IMR-90 (cell line): ENCODE data around the gene KCNMA1. TPM values are rescaled to one million over a fixed set of nuclear protein-coding genes. Genes with fewer than 3 reads are reported as not detected.

ENCODE experiments used
- ATAC-seq: fragments of 200-7000 bp; cut with Tn5 transposase; 2 replicates; pipeline ENCODE4 v1.9.1; 2020; ENCODE audit warnings: low read depth, mild to moderate bottlenecking, moderate library complexity
- BruUV-seq: library from RNA; stranded (reverse); fragments of 400-500 nt; replicated peaks from 2 replicates; lab custom pipeline; 2021; lab: Mats Ljungman, UMichigan
- CTCF ChIA-PET: fragments of 300-600 bp; formaldehyde crosslinking; extraction: SDS; loops from one replicate; lab custom pipeline; 2021; ENCODE audit warnings: antibody characterized with exemption; lab: Yijun Ruan, JAX
- POLR2A ChIA-PET: fragments of 300-600 bp; sonication (Branson Sonifier 250); formaldehyde crosslinking; loops from one replicate; lab custom pipeline; 2022; ENCODE audit warnings: antibody characterized with exemption; ENCODE audit not compliant: unreplicated experiment; lab: Charles Lee
- DNase-seq: peaks from one replicate; pipeline ENCODE4 v3.0.0; 2013
- H2AFZ ChIP-seq: replicated peaks from 2 replicates; pipeline ENCODE3; 2013; ENCODE audit warnings: low read length, mild to moderate bottlenecking; ENCODE audit not compliant: poor library complexity
- H2AK5ac ChIP-seq: 2 replicates; pipeline ENCODE4 v1.6.1; 2013; ENCODE audit warnings: low read depth, low read length, inconsistent platforms
- H2AK9ac ChIP-seq: replicated peaks from 2 replicates; pipeline ENCODE3; 2013; ENCODE audit warnings: mild to moderate bottlenecking, low read depth, low read length, moderate library complexity; ENCODE audit not compliant: poor library complexity
- H2BK120ac ChIP-seq: 2 replicates; pipeline ENCODE4 v1.6.1; 2013; ENCODE audit warnings: low read depth, low read length, inconsistent platforms
- H2BK15ac ChIP-seq: 3 replicates; pipeline ENCODE4 v1.6.1; 2013; ENCODE audit warnings: low read depth, low read length, inconsistent platforms
- H2BK20ac ChIP-seq: 2 replicates; pipeline ENCODE4 v1.6.1; 2013; ENCODE audit warnings: low read depth, mild to moderate bottlenecking, inconsistent platforms, low read length, moderate library complexity
- H2BK5ac ChIP-seq: 2 replicates; pipeline ENCODE4 v1.6.1; 2013; ENCODE audit warnings: mild to moderate bottlenecking, low read depth, low read length, inconsistent platforms; ENCODE audit not compliant: poor library complexity, severe bottlenecking
- H3K14ac ChIP-seq: replicated peaks from 2 replicates; pipeline ENCODE4 v1.6.1; 2013; ENCODE audit warnings: low read depth, low read length, inconsistent platforms
- H3K18ac ChIP-seq: 2 replicates; pipeline ENCODE4 v1.6.1; 2013; ENCODE audit warnings: low read depth, low read length, control low read depth
- H3K23ac ChIP-seq: 2 replicates; pipeline ENCODE4 v1.6.1; 2013; ENCODE audit warnings: low read depth, low read length, inconsistent platforms
- H3K27ac ChIP-seq: 2 replicates; pipeline ENCODE4 v1.5.1; 2013; ENCODE audit warnings: mild to moderate bottlenecking, control low read depth, low read length; ENCODE audit not compliant: insufficient read depth
- H3K27me3 ChIP-seq: 2 replicates; pipeline ENCODE4 v1.6.1; 2013; ENCODE audit warnings: low read length; ENCODE audit not compliant: control insufficient read depth, insufficient read depth
- H3K36me3 ChIP-seq: 2 replicates; pipeline ENCODE4 v1.6.1; 2013; ENCODE audit warnings: low read length, mixed read lengths; ENCODE audit not compliant: control insufficient read depth, insufficient read depth
- H3K4ac ChIP-seq: 2 replicates; pipeline ENCODE4 v1.6.1; 2013; ENCODE audit warnings: low read depth, low read length, inconsistent platforms
- H3K4me1 ChIP-seq: 2 replicates; pipeline ENCODE4 v1.6.1; 2013; ENCODE audit warnings: low read length, mixed read lengths; ENCODE audit not compliant: control insufficient read depth, insufficient read depth
- H3K4me2 ChIP-seq: 2 replicates; pipeline ENCODE4 v1.6.1; 2013; ENCODE audit warnings: low read depth, mild to moderate bottlenecking, control low read depth, low read length, moderate library complexity
- H3K4me3 ChIP-seq: 2 replicates; pipeline ENCODE4 v1.5.1; 2013; ENCODE audit warnings: low read depth, mild to moderate bottlenecking, control low read depth, low read length, moderate library complexity; ENCODE audit not compliant: insufficient read depth
- H3K56ac ChIP-seq: 2 replicates; pipeline ENCODE4 v1.6.1; 2013; ENCODE audit warnings: low read length, inconsistent platforms; ENCODE audit not compliant: insufficient read depth; ENCODE audit errors: extremely low read depth
- H3K79me1 ChIP-seq, 2 experiments: 2 replicates each; pipeline ENCODE4 v1.6.1; 2013; ENCODE audit warnings: low read length in 2 of 2, inconsistent platforms in 1 of 2, low read depth in 1 of 2
- H3K9ac ChIP-seq: 2 replicates; pipeline ENCODE4 v1.6.1; 2013; ENCODE audit warnings: low read depth, low read length, control low read depth
- H3K9me1 ChIP-seq: 2 replicates; pipeline ENCODE4 v1.6.1; 2013; ENCODE audit warnings: low read length, inconsistent platforms; ENCODE audit not compliant: insufficient read depth
- H3K9me3 ChIP-seq: 2 replicates; pipeline ENCODE4 v1.6.1; 2013; ENCODE audit warnings: low read length; ENCODE audit not compliant: control insufficient read depth, insufficient read depth
- H4K20me1 ChIP-seq: 2 replicates; pipeline ENCODE4 v1.6.1; 2013; ENCODE audit warnings: low read length, inconsistent platforms; ENCODE audit not compliant: insufficient read depth
- H4K5ac ChIP-seq: 2 replicates; pipeline ENCODE4 v1.6.1; 2013; ENCODE audit warnings: mild to moderate bottlenecking, low read depth, low read length, control low read depth
- H4K8ac ChIP-seq, 2 experiments: 2 replicates each; pipeline ENCODE4 v1.6.1; 2013; ENCODE audit warnings: low read depth in 2 of 2, low read length in 2 of 2, control low read depth in 1 of 2, inconsistent platforms in 1 of 2
- H4K91ac ChIP-seq: 2 replicates; pipeline ENCODE4 v1.6.1; 2013; ENCODE audit warnings: low read depth, low read length, inconsistent platforms; ENCODE audit not compliant: insufficient read depth
- MAZ ChIP-seq: IDR thresholded peaks from 2 replicates; pipeline ENCODE4 v1.6.1; 2012; ENCODE audit warnings: low read depth, mild to moderate bottlenecking, low read length, improper control_type of control experiment, moderate library complexity, borderline replicate concordance
- RFX5 ChIP-seq: IDR thresholded peaks from 2 replicates; pipeline ENCODE4 v1.8.0; 2012; ENCODE audit warnings: low read depth, mild to moderate bottlenecking, low read length, moderate library complexity
- WGBS, 2 experiments: methylation state at CpG; one replicate each; pipeline versions ENCODE4 v1.1.5 to v1.1.7; 2013; ENCODE audit warnings: missing lambda C conversion rate in 2 of 2; ENCODE audit not compliant: insufficient read length in 1 of 2; ENCODE audit errors: extremely low coverage in 2 of 2; 5-methylcytosine and 5-hydroxymethylcytosine counted together
- dilution Hi-C: fragments of 300-500 bp; cut with HindIII; formaldehyde crosslinking; loops from one replicate; pipeline ENCODE4 v1.14.3; 2018; ENCODE audit warnings: low sequenced_read_pairs; ENCODE audit not compliant: unreplicated experiment
- in situ Hi-C: fragments of 300-500 bp; cut with MboI; formaldehyde crosslinking; loops from 3 replicates; pipeline ENCODE4 v1.14.3; 2019; ENCODE audit warnings: low sequenced_read_pairs, inconsistent platforms, mixed read lengths
- intact Hi-C: fragments of 100-400 bp; cut with micrococcal nuclease; formaldehyde crosslinking; loops from 2 replicates; pipeline ENCODE4 v1.10.0; 2022
- polyA plus RNA-seq, 3 experiments: library from polyadenylated mRNA; depleted of rRNA; stranded (reverse); fragments of >200 nt; gene quantifications; 2 replicates each; pipeline ENCODE4 v1.2.3, GENCODE V29; 2012; ENCODE audit warnings: low replicate concordance in 1 of 3
- total RNA-seq: library from RNA; depleted of rRNA; stranded (reverse); fragments of >200 nt; gene quantifications from 2 replicates; pipeline ENCODE4 v1.2.3, GENCODE V29; 2012
- TF ChIP-seq, protein P1 (sequence below): fragments of 150-350 bp; IDR thresholded peaks from 2 replicates; pipeline ENCODE4 v1.6.1; 2016; ENCODE audit warnings: low read depth, mild to moderate bottlenecking, low read length, moderate library complexity, borderline replicate concordance

KCNMA1 gene
- total and polyA plus RNA-seq, 2 of the 4 experiments (the other 2 are of a cell fraction), result 25.6 to 29.6 TPM

DNA sequence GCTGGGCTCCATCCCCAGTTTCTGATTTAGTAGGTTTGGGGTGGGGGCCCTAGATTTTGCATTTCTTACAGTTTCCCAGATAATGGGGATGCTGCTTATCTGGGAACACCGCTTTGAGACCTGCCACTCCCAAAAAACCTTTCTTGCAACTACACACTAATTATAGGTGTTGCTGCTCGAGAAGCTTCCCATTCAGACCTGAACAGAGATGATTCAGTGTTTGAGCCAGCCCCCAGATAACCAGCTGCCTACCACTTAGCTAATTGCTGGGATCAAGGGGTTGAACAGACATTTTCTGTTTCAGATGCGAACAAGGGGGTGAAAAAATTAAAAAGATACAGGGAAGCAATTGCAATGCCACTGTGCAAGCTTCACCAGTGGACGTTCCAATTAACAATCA is 448.5 kb downstream of the KCNMA1 start:
- CTCF ChIA-PET, result no interaction called here

More for the DNA sequence above, 448.5 kb downstream of the KCNMA1 start:
- POLR2A ChIA-PET, result no interaction called here
- H2BK20ac ChIP-seq, result no peak overlapping the region
- peak overlapping the region; percentile 14; the same call in 1 of the 2 replicates for H3K14ac ChIP-seq
- H2BK15ac ChIP-seq, result no peak overlapping the region
- no peak overlapping the region for H3K27ac ChIP-seq
- no peak overlapping the region for H2BK5ac ChIP-seq
- H3K4me3 ChIP-seq, result no peak overlapping the region
- 100% methylated on average over 1 of the region's 4 CpGs; no CpG with 5 or more reads in 1 of the 2 experiments for WGBS, 2 experiments
- H3K27me3 ChIP-seq, result no peaks in the 10 kb centered on the region
- no peaks in the 10 kb centered on the region; the same call in 1 of the 2 replicates for H3K9me1 ChIP-seq
- no peaks in the 10 kb centered on the region for H3K9me3 ChIP-seq
- DNase-seq (no peak), ATAC-seq (no peak)
- H3K79me1 ChIP-seq, result no peaks in the 10 kb centered on the region
- H3K18ac ChIP-seq, result no peak overlapping the region
- no peak overlapping the region for H3K9ac ChIP-seq
- no peaks in the 10 kb centered on the region for H3K36me3 ChIP-seq
- no TSS peak for BruUV-seq
- no peak overlapping the region for H3K4me2 ChIP-seq
- no peaks in the 10 kb centered on the region for H4K20me1 ChIP-seq
- no peak overlapping the region for H2BK120ac ChIP-seq
- in situ Hi-C loops, result no loop called here
- H4K8ac ChIP-seq, result no peak overlapping the region
- no peak overlapping the region for H4K91ac ChIP-seq
- TF ChIP-seq MAZ (no peak), RFX5 (no peak)
- TF ChIP-seq, protein P1, sequence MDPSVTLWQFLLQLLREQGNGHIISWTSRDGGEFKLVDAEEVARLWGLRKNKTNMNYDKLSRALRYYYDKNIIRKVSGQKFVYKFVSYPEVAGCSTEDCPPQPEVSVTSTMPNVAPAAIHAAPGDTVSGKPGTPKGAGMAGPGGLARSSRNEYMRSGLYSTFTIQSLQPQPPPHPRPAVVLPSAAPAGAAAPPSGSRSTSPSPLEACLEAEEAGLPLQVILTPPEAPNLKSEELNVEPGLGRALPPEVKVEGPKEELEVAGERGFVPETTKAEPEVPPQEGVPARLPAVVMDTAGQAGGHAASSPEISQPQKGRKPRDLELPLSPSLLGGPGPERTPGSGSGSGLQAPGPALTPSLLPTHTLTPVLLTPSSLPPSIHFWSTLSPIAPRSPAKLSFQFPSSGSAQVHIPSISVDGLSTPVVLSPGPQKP, result no peak
- intact Hi-C loops, result no loop called here
- dilution Hi-C loops, result no loop called here
- peaks cover 7% of the 10 kb centered on the region for H3K4me1 ChIP-seq
- H3K56ac ChIP-seq, result no peak overlapping the region
- H3K23ac ChIP-seq, result no peak overlapping the region
- H2AK9ac ChIP-seq, result no peak overlapping the region
- no peak overlapping the region for H2AFZ ChIP-seq
- H2AK5ac ChIP-seq, result no peak overlapping the region
- no peak overlapping the region for H3K4ac ChIP-seq
- H4K5ac ChIP-seq, result no peak overlapping the region
